Hematopoietic multipotent progenitor cell treated with erythropoietin and hydrocortisone succinate and interleukin-3 and kit ligand, for 17 days (in vitro differentiated cells): ENCODE data around the gene DNAJC5.
A peak's percentile ranks its signal among the peaks of the same experiment; 100 is the strongest.
"Not testable (repeated sequence)": the region's sequence is repeated elsewhere in the genome, so short reads cannot be mapped to it uniquely, and the experiment has no call there.

Source experiments
- DNase-seq: peaks from one replicate; pipeline ENCODE4 v3.0.0-alpha.2; 2015; ENCODE audit warnings: low spot score

The DNAJC5 gene

DNA sequence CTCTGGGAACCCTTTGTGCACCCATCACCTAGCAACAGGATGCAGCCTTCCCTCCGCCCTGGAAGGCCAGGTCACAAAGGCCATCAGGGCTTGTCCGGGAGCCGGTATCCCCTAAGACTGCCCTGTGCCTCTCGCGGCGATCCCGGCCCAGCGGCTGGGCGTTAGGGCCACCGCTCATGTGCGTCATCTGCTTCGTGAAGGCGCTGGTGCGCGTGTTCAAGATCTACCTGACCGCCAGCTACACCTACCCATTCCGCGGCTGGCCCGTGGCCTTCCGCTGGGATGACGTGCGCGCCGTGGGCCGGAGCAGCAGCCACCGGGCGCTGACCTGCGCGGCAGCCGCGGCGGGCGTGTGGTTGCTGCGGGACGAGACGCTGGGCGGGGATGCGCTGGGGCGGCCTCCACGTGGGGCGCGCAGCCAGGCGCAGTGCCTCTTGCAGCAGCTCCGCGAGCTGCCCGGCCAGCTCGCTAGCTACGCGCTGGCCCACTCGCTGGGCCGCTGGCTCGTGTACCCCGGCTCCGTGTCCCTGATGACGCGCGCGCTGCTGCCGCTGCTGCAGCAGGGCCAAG lies 33.5 kb upstream of the DNAJC5 start, which contains the start of gene ABHD16B:
Gene ABHD16B (plus strand): TSS at position 134 of the 570 bp plus-strand sequence. CDS start 43 bp downstream, at position 177.
- no peak for DNase-seq

DNA sequence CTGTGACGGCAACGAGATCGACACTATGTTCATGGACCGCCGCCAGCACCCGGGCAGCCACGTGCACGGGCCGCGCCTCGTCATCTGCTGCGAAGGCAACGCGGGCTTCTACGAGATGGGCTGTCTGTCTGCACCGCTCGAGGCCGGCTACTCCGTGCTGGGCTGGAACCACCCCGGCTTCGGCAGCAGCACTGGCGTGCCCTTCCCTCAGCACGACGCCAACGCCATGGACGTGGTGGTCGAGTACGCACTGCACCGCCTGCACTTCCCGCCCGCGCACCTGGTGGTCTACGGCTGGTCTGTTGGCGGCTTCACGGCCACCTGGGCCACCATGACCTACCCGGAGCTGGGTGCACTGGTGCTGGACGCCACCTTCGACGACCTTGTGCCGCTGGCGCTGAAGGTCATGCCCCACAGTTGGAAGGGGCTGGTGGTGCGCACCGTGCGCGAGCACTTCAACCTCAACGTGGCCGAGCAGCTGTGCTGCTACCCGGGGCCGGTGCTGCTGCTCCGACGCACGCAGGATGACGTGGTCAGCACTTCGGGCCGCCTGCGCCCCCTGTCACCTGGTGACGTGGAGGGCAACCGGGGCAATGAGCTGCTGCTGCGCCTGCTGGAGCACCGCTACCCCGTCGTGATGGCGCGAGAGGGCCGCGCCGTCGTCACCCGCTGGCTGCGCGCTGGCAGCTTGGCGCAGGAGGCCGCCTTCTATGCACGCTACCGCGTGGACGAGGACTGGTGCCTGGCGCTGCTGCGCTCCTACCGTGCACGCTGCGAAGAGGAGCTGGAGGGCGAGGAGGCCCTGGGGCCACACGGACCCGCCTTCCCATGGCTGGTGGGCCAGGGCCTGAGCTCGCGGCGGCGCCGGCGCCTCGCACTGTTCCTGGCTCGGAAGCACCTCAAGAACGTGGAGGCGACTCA lies 32.7 kb upstream of the DNAJC5 start:
- no peak for DNase-seq

DNA sequence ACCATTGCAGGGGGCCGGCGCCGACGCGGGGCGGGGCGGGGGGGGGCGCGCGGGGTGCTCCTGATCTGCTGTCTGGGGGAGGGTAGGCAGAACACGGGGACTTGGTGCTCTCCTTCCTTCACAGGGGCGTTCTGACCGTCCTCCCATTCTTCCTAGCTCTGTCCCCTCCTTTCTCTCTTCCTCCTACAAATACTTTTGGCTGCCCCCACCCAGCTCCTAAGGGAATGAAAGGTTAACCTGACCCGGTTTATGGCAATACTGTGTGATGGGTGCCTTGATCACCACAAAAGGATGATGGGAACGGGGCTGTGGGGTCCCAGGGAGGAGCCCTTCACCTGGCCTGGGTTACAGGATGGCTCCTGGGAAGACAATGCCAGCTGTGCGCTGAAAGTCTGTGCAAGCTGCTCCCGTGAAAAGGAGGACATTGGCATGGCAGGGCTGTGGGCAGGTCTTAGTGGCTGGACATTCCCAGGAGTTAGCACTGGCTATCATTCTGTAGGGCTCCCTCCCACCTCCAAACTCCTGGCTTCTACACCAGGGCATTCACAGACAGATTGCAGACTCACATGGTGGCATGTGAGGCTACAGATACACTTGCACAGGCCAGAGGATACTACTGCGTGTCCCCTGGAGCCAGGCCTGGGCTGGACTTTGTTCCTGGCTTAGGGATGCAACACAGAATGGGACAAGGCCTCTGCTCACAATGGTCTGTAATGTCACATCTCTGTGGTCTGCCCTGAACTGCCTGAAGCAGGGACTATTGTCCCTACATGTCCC lies 31.7 kb upstream of the DNAJC5 start:
- no peak for DNase-seq

- DNase-seq, result peak; percentile 56
Observed at GRCh38 chr20:63863798-63864544, 31.0 kb upstream of the DNAJC5 start.

GRCh38 chr20:63864545-63864977 lies 30.4 kb upstream of the DNAJC5 start:
- no peak for DNase-seq

DNA sequence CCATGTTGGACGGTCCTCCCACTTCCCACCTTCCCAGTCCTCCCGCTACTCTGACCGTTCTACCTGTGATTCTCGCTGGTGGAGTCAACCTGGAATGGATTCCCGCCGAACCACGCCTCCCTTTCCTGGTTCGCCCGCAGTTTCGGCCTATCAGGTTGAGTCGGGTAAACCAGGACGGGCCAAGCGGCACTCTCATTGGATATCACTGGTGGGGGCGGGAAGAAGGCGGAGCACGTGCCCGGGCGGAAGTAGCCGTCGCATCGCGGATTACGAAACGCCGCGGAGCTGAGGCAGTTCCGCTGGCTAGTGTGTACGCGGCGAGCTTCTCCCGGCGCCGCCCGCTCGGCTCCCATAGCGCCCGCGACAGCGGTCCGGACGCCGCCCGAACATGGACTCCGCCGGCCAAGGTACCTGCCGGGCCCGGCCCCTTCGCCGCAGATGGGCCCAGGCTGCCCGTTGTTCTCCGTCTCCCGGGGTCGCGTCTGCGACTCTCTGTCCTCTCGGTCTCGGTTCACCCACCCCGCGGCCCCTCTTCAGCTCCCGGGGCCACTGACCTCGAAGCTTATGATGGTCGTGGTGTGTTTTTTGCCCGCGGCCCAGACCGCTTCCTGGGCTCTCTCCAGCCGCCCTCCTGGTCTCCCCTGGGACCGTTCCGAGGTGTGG lies 29.8 kb upstream of the DNAJC5 start, which contains the start of gene TPD52L2:
Gene TPD52L2 (plus strand): TSS at position 293 of the 663 bp plus-strand sequence. CDS start 96 bp downstream, at position 389.
- DNase-seq, result peak; percentile 96

DNA sequence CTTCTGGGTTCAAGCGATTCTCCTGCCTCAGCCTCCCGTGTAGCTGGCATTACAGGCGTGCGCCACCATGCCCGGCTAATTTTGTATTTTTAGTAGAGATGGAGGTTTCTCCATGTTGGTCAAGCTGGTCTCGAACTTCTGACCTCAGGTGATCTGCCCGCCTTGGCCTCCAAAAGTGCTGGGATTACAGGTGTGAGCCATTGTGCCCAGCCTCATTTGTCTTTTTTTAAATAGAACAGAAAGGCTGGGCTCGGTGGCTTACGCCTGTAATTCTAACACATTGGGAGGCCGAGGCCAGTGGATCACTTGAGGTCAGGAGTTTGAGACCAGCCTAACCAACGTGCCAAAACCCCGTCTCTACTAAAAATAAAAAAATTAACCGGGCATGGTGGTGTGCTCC lies 27.9 kb upstream of the DNAJC5 start:
- not testable (repeated sequence) for DNase-seq

DNA sequence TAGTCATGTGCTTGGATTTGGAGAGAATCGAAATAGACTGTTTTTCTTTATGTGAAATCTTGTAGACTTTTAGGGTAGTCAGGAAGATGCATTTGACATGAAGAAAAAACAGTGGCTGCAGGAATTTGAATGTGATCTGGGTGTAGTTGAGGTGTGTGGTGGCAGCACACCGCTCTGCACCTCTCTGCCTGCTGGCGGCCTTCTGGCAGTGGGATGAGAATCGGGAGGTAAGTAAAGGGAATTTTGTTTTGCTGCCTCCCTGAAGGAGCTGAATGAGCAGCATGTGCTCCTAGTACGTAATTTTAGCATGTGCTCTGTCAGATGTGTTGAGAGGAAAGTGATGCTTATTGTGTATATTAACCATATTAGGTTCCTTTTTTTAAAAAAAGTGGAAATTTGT lies 26.7 kb upstream of the DNAJC5 start:
- no peak for DNase-seq

GRCh38 chr20:63873477-63873971 lies 21.4 kb upstream of the DNAJC5 start:
- DNase-seq, result no peak

- not testable (repeated sequence) for DNase-seq
Observed at GRCh38 chr20:63874241-63874640, 20.7 kb upstream of the DNAJC5 start.

DNA sequence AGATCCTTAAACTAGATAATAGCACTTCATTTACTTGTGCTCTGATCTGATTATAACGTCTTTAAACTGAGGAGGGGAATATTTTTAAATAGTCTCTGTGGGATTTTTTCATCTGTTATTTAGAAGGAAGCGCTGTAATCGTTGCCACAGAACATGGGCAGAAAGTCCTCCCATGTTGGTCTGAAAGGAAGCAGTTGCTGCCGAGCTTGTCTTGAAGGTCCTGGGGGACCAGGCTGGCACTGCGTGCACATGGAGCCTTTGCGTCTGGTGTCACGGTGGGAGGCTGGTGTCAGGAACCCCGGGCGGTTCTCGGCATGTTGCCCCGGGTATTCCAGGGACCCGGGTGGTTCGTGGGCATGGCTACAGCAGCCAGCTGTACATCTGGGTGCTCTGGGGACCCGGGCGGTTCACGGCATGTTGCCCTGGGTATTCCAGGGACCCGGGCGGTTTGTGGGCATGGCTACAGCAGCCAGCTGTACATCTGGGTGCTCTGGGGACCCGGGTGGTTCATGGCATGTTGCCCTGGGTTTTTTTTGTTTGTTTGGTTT lies 18.4 kb upstream of the DNAJC5 start:
- DNase-seq, result no peak

- DNase-seq, result no peak
Observed at GRCh38 chr20:63877755-63878470, 17.0 kb upstream of the DNAJC5 start.

- DNase-seq, result no peak
Observed at GRCh38 chr20:63878899-63879663, 15.8 kb upstream of the DNAJC5 start.

DNA sequence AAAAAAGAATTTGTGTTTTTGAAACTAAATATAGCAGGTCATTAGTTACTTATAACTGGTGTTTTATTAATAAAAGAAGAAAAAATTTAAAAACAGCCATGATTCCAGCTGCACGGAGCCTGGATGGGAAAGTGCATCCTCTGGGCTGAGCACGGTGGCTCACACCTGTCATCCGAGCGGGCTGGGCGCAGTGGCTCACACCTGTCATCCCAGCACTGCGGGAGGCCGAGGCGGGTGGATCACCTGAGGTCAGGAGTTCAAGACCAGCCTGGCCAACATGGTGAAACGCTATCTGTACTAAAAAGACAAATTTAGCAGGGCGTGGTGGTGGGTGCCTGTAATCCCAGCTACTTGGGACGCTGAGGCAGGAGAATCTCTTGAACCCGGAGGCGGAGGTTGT lies 14.0 kb upstream of the DNAJC5 start:
- DNase-seq, result not testable (repeated sequence)

DNA sequence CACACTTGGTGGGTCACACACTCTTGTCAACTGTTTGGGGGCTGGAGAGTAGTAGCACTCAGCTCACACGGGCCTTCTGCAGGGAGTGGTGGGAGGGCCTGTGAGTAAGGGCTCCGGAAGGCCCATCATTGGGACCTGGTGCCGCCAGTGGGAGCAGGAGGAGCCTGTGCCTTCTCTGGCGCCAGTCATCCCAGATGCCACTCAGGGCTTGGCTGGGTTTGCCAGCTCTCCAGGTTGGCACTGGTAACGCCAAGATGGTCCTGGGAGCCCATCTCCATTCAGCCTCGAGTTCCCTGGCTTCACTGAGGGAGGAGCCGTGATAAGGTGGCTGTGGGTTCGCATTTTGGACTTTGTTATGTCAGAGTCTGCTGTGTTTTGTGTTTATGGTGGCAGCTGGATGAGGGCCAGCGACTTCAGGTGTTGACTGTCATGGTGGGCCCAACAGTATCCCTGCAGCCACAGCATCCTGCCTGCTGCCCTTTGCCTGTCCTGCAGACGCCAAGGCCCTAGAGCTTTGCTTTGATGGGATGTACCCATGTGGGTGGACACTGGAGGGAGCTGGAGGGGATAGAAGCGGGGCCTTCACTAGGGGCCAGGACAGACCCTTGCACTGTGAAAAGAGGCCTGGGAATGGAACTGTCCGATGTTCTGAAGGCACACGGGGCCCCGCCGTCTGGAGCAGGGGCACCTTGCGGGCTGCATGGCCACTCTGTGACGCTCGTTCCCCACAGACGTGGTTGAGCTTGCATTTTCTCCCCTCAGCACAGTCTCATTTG lies 13.3 kb upstream of the DNAJC5 start:
- DNase-seq, result no peak

- no peak for DNase-seq
Observed at GRCh38 chr20:63882257-63883200, 12.4 kb upstream of the DNAJC5 start.

- no peak for DNase-seq
Observed at GRCh38 chr20:63883201-63883593, 11.7 kb upstream of the DNAJC5 start.
